ENCODE results near the gene SLC5A12.

DNA sequence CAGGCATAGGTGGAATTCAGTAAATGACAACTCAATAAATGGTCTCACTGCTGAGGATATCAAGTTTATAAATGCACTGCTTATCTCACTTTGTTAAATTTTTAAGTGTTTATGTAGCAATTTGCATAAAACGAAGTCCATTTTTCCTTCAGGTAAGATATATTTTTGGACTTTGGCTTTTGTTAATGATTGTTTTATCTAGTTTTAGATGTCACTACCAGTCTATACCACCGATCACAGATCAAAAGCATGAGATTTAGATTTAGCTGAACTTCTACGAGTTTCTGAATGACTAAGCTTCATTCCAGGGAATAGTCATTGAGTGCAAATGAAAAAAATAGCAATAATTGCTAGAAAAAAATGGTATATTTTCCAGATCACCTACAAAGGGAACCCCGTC is 12.8 kb upstream of the SLC5A12 start:
- TF ChIP-seq CTCF (IDR thresholded peaks at IDR 0.05; ENCODE audit: low read depth, low read length): no peak
- no peak for TF ChIP-seq POLR2A (IDR thresholded peaks at IDR 0.05; ENCODE audit: extremely low read depth, insufficient read length)
- TF ChIP-seq, protein P1, sequence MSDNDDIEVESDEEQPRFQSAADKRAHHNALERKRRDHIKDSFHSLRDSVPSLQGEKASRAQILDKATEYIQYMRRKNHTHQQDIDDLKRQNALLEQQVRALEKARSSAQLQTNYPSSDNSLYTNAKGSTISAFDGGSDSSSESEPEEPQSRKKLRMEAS (IDR thresholded peaks at IDR 0.05; ENCODE audit: low read depth, low read length): no peak

Measured in NB4 (cell line).